ENCODE results near the gene FA2H.
"Not testable (repeated sequence)": the region's sequence is repeated elsewhere in the genome, so short reads cannot be mapped to it uniquely, and the experiment has no call there.

The FA2H gene

GRCh38 chr16:74769586-74770190 lies 4.9 kb downstream of the FA2H start:
- DNase-seq: no peak

DNA sequence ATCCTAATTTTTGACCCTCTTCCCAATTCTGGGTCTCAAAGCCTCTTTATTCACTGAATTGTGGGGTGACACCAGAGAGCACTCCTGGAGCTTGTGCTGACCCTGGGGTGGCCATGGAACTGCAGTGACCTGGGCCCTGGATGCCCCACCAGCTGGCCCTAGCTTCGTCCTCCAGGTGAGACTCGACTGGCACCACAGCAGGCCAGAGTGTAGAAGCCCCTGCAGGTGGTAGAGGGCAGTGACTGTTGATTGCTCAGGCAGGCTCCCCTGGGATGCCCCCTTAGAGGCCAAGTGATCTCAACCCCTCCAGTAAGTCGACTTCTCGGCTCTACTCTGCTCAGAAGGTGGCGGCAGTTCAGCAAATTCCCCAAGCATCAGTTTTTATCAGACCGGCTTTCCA lies 6.4 kb downstream of the FA2H start:
- DNase-seq: no peak

DNA sequence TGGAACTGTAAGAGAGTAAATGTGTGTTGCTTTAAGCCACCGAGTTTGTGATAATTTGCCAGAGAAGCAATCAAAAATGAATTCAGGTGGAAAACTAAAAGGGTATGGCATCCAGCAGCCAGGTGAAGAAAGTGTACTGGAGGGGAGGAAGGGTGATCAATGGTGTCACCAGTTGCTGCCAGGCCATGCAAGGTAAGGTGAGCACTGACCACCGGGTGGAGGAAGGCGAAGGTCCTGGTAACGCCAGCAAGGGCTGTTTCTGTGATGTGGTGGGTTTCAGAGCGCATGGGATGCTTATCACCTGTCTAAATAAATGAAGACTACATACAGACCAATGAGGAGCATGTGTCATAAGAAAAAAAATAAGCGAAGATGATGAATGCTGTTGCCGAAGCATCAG lies 6.9 kb downstream of the FA2H start:
- no peak for DNase-seq

DNA sequence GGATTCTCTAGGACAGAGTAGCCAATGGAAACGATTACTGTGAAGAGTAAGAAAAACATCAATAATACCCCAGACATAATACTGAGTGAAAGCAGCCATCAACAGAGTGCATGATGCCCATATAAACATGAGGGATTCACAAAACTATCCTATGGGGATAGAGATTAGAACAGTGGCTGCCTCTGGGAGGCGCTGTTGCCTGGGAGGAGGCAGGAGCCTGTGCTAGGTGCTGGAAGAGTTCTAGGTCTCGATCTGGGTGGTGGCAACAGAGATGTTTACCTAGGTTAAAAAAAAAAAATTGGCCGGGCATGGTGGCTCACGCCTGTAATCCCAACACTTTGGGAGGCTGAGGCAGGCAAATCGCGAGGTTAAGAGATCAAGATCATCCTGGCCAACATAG lies 7.9 kb downstream of the FA2H start:
- no peak for DNase-seq

- not testable (repeated sequence) for DNase-seq
Measured at GRCh38 chr16:74764184-74764583, 10.4 kb downstream of the FA2H start.

GRCh38 chr16:74761665-74762064 lies 13.0 kb downstream of the FA2H start:
- DNase-seq: no peak

DNA sequence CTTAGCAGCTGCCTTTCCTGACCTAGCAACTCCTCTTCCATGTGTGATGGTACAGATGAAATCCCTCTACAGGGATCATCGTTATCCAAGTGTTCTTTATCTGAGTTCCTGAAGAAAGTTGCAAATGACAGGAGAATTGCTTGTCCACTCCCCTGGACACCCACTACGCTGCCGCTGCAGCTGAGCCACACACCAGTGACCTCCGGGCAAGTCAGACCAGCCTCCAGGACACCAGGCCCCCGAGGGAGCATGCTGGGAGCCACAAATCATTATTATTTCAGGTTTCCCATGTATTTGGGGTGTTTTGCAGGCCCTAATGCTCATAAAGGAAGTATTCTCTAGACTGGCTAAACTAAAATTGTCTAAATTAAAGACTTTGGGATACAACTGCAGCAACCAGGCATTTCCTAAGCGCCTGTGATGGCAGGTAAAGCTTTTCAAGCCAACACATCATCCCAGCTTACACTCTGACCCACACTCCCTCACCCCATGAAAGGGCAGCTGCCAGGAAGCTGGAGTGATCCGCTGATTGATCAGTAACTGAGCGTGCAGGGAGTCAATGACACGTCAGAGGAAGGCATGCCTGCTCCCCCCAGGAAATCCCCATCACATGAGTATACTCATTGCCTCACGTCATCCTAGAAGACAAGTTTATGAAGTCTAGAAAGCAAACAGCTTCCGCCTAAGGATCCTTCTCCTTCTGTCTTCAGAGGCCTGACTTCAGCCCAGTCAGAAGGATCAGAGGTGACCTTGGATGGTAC lies 14.4 kb downstream of the FA2H start:
- peak; percentile 61 for DNase-seq

- peak; percentile 22 for DNase-seq
Measured at GRCh38 chr16:74759564-74759963, 15.1 kb downstream of the FA2H start.

- peak; percentile 49 for DNase-seq
Measured at GRCh38 chr16:74758801-74759200, 15.8 kb downstream of the FA2H start.

GRCh38 chr16:74757349-74757748 lies 17.3 kb downstream of the FA2H start:
- no peak for DNase-seq

DNA sequence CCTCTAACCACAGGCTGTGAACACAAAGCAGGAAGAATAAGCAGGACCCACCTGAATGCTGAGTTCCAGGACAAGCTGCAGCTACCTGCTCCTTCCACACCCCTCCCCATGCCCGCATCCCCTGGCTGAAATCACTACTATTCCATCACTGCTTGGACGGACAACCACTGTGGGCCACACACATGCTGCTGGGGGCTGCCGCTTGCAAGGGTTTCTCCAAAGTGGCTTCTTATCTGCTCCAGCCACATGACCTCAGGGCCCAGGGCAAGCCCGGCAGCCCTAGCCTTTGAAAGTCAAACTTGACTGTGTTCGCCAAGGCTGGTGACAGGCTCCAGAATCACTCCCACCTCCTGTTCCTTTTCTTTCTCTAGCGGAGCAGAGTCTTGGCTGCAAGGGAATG lies 18.4 kb downstream of the FA2H start:
- DNase-seq: no peak

DNA sequence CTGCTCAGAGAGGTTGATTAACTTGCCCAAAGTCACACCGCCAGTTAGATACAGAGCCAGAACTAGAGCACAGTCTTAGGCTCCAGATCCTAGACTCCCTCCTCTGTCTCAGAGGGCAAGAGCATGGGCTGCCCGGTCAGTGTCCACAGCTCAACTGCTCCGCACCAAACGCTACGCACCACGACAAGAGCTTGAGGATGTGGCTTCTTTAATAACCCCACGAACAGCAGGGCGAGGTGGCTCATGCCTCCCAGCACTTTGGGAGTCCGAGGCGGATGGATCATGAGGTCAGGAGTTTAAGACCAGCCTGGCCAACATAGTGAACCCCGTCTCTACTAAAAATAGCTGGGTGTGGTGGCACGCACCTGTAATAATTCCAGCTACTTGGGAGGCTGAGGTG lies 21.4 kb downstream of the FA2H start:
- no peak for DNase-seq

DNA sequence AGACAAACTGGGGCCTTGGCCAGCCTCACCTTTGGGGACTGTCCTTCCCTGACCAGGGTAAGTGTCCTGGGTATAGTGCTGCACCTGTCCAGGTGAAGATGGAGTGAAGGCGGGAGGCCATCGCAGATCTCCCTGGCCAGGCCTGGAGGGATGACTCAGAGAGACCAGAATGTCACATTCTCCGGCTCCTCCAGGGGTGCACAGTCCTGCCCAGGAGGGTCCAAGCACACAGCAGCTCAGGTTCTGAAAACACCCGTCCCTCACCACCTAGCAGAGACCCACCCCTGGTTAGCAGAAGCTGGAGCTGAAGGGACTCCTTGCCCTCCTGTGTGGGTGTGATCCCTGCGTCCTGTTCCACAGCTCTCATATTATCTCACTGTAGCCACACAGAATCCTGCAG lies 21.9 kb downstream of the FA2H start:
- no peak for DNase-seq

DNA sequence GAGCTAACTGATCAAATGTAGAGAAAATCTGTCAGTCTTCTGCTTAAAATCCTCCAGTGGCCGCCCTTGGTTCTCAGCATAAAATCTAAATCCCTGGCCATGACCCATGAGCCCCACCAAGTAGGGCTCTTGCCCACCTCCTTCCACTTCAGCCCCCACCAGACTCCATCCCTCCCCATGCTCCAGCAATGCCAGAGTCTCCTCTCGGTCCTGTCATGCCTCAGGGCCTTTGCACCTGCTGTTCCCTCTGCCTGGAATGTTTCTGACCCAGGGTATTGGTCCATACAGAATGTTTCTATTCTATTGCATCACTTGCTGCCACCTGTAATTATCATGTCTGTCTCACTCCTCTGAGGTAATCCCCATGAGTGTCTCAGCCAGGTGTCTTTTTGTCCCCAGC lies 22.4 kb downstream of the FA2H start:
- no peak for DNase-seq

GRCh38 chr16:74751658-74752057 lies 23.0 kb downstream of the FA2H start:
- DNase-seq: no peak

DNA sequence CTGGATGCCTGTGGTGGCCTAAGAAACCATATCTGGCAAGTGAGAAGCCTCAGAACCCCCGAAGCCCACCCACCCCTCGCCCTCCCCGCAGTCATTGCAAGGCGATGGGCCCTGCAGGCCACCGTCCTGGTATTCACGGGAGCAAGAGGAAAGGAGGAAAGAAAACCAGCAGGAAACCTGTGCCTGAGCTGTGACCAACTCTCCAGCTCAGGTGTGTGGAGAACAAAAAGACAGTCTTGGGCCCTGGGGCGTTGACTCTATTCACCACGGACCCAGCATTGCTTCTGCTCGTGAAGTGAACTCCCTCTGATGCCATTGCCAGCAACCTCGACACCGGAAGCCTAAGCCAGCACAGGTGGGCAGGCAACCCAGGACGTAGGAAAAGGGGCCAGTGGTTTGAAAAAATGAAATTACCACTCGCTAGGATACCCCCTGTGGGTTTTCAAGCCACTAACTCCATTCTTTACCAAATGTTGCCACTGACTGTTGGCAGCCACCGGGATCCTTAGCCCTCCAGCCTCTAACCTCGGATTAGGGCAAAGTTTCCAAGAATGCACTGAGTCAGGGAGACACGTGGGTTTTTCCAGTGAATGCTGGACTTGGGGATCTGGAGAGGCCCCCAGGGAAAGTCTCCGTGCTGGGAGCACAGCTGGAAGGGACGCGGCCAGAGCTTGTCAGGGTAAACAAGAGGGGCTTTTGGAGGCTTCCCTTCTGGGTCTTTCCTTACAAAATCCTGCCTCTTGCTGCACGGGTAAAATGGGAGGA lies 25.1 kb downstream of the FA2H start:
- no peak for DNase-seq

- DNase-seq: no peak
Measured at GRCh38 chr16:74748616-74749026, 26.0 kb downstream of the FA2H start.

DNA sequence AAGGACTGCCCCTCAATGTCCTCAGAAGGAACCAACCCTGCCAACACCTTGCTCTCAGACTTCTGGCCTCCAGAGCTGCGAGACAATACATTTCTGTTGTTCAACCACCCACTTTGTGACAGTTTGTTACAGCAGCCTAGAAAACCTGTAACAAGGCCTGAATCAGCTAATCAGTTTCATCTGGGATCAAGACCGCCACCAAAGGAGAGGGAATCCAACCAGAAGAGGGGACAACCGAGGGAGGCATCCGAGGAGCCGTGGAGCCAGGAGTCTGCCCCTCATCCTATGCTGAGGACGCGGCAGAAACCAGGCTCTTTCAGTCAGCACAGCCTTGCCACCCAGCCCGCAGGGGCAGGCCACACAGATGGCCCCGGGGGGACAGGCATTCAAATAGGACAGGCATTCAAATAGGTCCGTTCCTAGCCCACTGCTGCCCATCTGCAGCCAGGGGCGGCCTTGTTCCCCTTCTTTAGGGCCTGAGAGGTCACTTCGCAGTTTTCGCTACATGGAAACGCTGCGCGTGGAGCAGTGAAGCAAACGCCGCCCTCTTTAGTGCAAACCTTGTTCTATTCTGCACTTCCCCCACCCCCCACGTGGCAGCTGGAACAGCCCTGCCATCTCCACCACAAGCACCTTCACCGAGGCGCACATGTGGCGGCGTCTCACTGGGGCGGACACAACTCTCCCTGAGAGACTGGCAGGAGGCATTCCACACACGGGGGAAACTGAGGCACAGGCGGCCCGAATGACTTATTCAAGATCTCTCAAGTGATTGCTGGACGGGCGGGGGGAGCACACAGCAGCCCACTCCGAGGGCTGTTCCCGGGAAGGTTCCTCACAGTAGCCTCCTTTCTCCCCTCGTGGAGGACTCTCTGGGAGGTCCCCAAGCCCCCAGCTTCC lies 26.7 kb downstream of the FA2H start:
- DNase-seq: no peak

DNA sequence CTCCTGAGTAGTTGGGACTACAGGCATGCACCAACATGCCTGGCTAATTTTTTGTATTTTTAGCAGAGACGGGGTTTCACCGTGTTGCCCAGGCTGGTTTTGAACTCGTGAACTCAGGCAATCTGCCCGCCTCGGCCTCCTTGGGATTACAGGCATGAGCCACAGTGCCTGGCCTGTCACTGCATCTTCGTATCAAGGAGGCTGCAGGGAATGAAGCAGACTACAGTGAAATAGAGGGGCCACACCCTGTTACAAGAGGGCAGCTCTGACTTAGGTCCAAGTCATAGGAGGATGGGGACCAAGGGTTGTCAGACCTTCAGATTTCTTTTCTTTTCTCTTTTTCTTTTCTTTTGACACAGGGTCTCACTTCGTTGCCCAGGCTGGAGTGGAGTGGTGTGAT lies 28.7 kb downstream of the FA2H start:
- no peak for DNase-seq

DNA sequence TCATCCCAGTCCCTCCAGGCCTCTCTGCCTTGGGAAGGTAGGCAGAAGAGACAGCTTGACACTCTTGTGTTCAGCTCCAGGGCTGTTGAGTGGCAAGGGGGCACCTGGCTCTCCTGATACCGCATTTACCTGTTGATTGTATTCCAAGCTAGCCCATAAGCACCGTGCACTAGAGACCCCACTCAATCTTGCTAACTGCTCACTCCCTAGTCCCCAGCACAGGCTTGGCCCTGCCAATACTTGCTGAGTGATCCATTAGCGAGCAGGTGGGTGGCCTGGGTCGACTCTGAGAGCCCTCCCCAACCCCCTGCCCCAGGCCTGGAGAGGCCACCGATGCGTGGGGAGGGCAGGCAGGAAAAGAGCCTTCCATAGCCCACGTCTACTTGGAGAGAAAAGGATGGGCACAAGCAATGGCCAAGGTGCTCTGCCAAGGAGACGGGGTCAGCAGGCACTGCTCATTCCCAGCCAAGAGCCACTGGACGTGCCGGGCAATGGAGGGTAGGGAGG lies 29.5 kb downstream of the FA2H start:
- DNase-seq: no peak

- no peak for DNase-seq
Measured at GRCh38 chr16:74744566-74744965, 30.1 kb downstream of the FA2H start.

- no peak for DNase-seq
Measured at GRCh38 chr16:74743668-74744299, 30.8 kb downstream of the FA2H start.
